ENCODE data around the gene SPDYC. TPM values are rescaled to one million over a fixed set of nuclear protein-coding genes. Genes with fewer than 3 reads are reported as not detected.

SPDYC gene
- total RNA-seq, 2 experiments from 2014 or later: not detected

DNA sequence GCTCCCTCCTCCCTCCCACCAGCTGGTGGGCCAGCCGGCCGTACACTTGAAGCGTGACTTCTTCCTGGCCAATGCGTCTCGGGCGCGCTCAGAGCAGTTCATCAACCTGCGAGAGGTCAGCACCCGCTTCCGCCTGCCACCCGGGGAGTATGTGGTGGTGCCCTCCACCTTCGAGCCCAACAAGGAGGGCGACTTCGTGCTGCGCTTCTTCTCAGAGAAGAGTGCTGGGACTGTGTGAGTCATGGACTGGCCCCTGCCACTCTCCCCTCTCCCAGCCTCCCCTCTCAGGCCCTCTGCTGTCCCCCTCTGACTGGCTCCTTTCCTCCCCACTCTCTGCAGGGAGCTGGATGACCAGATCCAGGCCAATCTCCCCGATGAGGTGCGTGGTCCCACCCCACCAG is 36.4 kb downstream of the SPDYC start:
- TF ChIP-seq, protein P1, sequence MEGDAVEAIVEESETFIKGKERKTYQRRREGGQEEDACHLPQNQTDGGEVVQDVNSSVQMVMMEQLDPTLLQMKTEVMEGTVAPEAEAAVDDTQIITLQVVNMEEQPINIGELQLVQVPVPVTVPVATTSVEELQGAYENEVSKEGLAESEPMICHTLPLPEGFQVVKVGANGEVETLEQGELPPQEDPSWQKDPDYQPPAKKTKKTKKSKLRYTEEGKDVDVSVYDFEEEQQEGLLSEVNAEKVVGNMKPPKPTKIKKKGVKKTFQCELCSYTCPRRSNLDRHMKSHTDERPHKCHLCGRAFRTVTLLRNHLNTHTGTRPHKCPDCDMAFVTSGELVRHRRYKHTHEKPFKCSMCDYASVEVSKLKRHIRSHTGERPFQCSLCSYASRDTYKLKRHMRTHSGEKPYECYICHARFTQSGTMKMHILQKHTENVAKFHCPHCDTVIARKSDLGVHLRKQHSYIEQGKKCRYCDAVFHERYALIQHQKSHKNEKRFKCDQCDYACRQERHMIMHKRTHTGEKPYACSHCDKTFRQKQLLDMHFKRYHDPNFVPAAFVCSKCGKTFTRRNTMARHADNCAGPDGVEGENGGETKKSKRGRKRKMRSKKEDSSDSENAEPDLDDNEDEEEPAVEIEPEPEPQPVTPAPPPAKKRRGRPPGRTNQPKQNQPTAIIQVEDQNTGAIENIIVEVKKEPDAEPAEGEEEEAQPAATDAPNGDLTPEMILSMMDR (conservative IDR thresholded peaks at IDR 0.05; ENCODE audit: low read length): no peak
- TF ChIP-seq EZH2phosphoT487 (IDR thresholded peaks at IDR 0.05; ENCODE audit: borderline replicate concordance, low read depth, low read length): no peak
- no peak overlapping the region for H3K27ac ChIP-seq (ENCODE audit: low read depth, low read length, poor library complexity, severe bottlenecking)
- ChIA-PET POLR2A (interaction anchor here (0.5 kb wide), 1 partner anchor 9 kb away, joined by 3 read pairs; no protein-coding TSS in a partner anchor), CTCF (ENCODE audit: unreplicated experiment) (interaction anchor here (0.6 to 1.0 kb wide), 2 partner anchors 109 to 112 kb away, joined by 3 read pairs; no protein-coding TSS in a partner anchor)
- no TSS peak for BruUV-seq (replicated peaks)
- no peak overlapping the region for H3K4me2 ChIP-seq (ENCODE audit: low read length)
- no peaks in the 10 kb centered on the region for H4K20me1 ChIP-seq (ENCODE audit: insufficient read depth, low read length)
- DNase-seq (ENCODE audit: low spot score): no peak
- H3K4me1 ChIP-seq (ENCODE audit: insufficient read depth, low read length, poor library complexity, severe bottlenecking): no peaks in the 10 kb centered on the region
- intact Hi-C loops (cut with micrococcal nuclease; ENCODE audit: unreplicated experiment): no loop called here
- no peaks in the 10 kb centered on the region for H3K79me2 ChIP-seq (ENCODE audit: insufficient read depth, low read depth, low read length)
- H3K9me2 ChIP-seq (ENCODE audit: insufficient read depth, low read length): no peaks in the 10 kb centered on the region
- H2AFZ ChIP-seq (ENCODE audit: low read length): no peak overlapping the region
- no peak overlapping the region for H3K4me3 ChIP-seq (ENCODE audit: low read depth, low read length, poor library complexity, severe bottlenecking)
- no peaks in the 10 kb centered on the region for H3K9me3 ChIP-seq (ENCODE audit: low read length)
- H3K36me3 ChIP-seq (ENCODE audit: insufficient read depth, low read length): peaks cover 31% of the 10 kb centered on the region; the same call in 1 of the 2 replicates

DNA sequence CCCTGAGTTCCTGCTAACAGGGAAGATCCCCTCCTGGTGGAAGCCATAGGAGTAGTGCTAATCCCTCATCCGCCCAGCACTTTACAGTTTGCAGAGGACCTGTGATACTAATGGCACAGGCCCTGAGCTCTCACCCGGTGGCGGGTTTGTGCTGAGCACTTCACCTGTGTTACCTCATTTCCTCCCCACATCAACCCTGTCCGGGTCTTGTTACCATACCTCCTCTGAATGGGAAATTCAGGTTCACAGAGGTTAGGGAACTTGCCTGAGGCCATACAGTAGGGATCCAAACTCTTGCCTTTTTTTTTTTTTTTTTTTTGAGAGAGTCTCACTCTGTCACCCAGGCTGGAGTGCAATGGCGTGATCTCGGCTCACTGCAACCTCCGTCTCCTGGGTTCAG is 36.9 kb downstream of the SPDYC start:
- Histone ChIP-seq H3K27ac (ENCODE audit: low read depth, low read length, poor library complexity, severe bottlenecking) (no peak overlapping the region), H2AFZ (ENCODE audit: low read length) (no peak overlapping the region), H3K36me3 (ENCODE audit: insufficient read depth, low read length) (peaks cover 32% of the 10 kb centered on the region; the same call in 1 of the 2 replicates), H3K4me1 (ENCODE audit: insufficient read depth, low read length, poor library complexity, severe bottlenecking) (no peaks in the 10 kb centered on the region), H3K4me3 (ENCODE audit: low read depth, low read length, poor library complexity, severe bottlenecking) (no peak overlapping the region), H4K20me1 (ENCODE audit: insufficient read depth, low read length) (no peaks in the 10 kb centered on the region), H3K9me2 (ENCODE audit: insufficient read depth, low read length) (no peaks in the 10 kb centered on the region), H3K9me3 (ENCODE audit: low read length) (no peaks in the 10 kb centered on the region), H3K4me2 (ENCODE audit: low read length) (no peak overlapping the region), H3K79me2 (ENCODE audit: insufficient read depth, low read depth, low read length) (no peaks in the 10 kb centered on the region)
- DNase-seq (ENCODE audit: low spot score): no peak
- ChIA-PET POLR2A (interaction anchor here (0.5 kb wide), 1 partner anchor 9 kb away, joined by 3 read pairs; no protein-coding TSS in a partner anchor), CTCF (ENCODE audit: unreplicated experiment) (interaction anchor here (0.6 kb wide), 1 partner anchor 108 kb away, joined by 3 read pairs; no protein-coding TSS in a partner anchor)
- TF ChIP-seq, protein P1 (conservative IDR thresholded peaks at IDR 0.05; ENCODE audit: low read length): no peak
- no peak for TF ChIP-seq EZH2phosphoT487 (IDR thresholded peaks at IDR 0.05; ENCODE audit: borderline replicate concordance, low read depth, low read length)
- no TSS peak for BruUV-seq (replicated peaks)
- intact Hi-C loops (cut with micrococcal nuclease; ENCODE audit: unreplicated experiment): no loop called here

DNA sequence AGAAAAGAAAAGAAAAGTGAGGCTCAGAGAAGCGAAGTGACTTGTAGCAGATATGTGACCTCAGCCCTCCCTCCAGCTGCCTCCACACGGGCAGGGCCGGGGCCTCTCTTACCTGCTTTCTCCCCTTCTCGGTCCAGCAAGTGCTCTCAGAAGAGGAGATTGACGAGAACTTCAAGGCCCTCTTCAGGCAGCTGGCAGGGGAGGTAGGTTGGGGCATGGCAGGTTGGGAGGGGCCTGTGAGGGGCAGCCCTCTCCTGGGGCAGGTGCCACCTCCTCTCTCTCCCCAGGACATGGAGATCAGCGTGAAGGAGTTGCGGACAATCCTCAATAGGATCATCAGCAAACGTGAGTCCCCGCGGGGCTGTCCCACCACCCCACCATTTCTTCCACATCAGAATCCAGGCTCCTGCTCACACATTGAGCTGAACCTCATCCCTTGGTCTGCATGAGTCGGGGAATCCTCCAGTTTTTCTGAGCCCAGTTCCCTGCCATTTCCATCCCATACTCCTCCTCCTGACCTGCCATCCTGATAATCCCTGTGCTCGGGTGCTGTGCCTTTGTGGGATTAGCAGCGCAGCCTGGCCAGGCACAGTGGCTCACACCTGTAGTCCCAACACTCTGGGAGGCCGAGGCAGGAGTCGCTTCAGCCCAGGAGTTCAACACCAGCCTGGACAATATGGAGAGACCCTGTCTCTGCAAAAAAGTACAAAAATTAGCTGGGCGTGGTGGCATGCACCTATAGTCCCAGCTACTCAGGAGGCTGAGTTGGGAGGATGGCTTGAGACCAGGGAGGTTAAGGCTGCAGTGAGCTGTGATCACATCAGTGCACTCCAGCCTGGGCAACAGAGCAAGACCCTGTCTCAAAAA is 38.1 kb downstream of the SPDYC start:
- Histone ChIP-seq H3K79me2 (ENCODE audit: insufficient read depth, low read depth, low read length) (no peaks in the 10 kb centered on the region), H3K9me2 (ENCODE audit: insufficient read depth, low read length) (no peaks in the 10 kb centered on the region), H3K4me1 (ENCODE audit: insufficient read depth, low read length, poor library complexity, severe bottlenecking) (no peaks in the 10 kb centered on the region), H3K36me3 (ENCODE audit: insufficient read depth, low read length) (peaks cover 32% of the 10 kb centered on the region; the same call in 1 of the 2 replicates), H3K4me3 (ENCODE audit: low read depth, low read length, poor library complexity, severe bottlenecking) (no peak overlapping the region), H4K20me1 (ENCODE audit: insufficient read depth, low read length) (no peaks in the 10 kb centered on the region), H3K4me2 (ENCODE audit: low read length) (no peak overlapping the region), H2AFZ (ENCODE audit: low read length) (no peak overlapping the region), H3K9me3 (ENCODE audit: low read length) (no peaks in the 10 kb centered on the region), H3K27ac (ENCODE audit: low read depth, low read length, poor library complexity, severe bottlenecking) (no peak overlapping the region)
- ChIA-PET CTCF (ENCODE audit: unreplicated experiment) (no interaction called here), POLR2A (no interaction called here)
- no peak for TF ChIP-seq EZH2phosphoT487 (IDR thresholded peaks at IDR 0.05; ENCODE audit: borderline replicate concordance, low read depth, low read length)
- TF ChIP-seq, protein P1 (conservative IDR thresholded peaks at IDR 0.05; ENCODE audit: low read length): no peak
- no TSS peak for BruUV-seq (replicated peaks)
- no peak for DNase-seq (ENCODE audit: low spot score)
- intact Hi-C loops (cut with micrococcal nuclease; ENCODE audit: unreplicated experiment): no loop called here

All from OCI-LY7 (cell line).